ENCODE measurements around the gene PEAK3. TPM values are rescaled to one million over a fixed set of nuclear protein-coding genes. Genes with fewer than 3 reads are reported as not detected.

Gene PEAK3
- total and polyA plus RNA-seq, 4 donors: 0.31 to 7.4 (median 3.8) TPM

GRCh38 chr19:2309734-2310362 is 27.9 kb upstream of the PEAK3 start:
- Histone ChIP-seq H3K27me3 (ENCODE audit: control insufficient read depth in 3 of 3, insufficient read depth in 3 of 3, low read length in 2 of 3) (peaks cover 4 to 38% (median 26%) of the 10 kb centered on the region in 3 donors), H3K36me3 (ENCODE audit: control insufficient read depth in 4 of 4, insufficient read depth in 4 of 4, low read length in 4 of 4) (no peaks in the 10 kb centered on the region), H3K9ac (ENCODE audit: insufficient read depth in 1 of 2, low read length in 2 of 2) (no peak overlapping the region), H3K4me1 (ENCODE audit: control insufficient read depth in 5 of 5, insufficient read depth in 5 of 5, low read length in 5 of 5) (peaks cover 0 to 3% (median 0%) of the 10 kb centered on the region in 5 donors), H3K9me3 (ENCODE audit: control insufficient read depth in 4 of 4, insufficient read depth in 3 of 4, low read length in 3 of 4) (peaks cover 0 to 1% (median 0%) of the 10 kb centered on the region in 4 donors), H3K27ac (ENCODE audit: low read depth in 1 of 2, low read length in 1 of 2) (no peak overlapping the region), H3K4me3 (no peak overlapping the region)
- ATAC-seq (ENCODE audit: insufficient read depth, low FRiP score) (no peak), DNase-seq (peak; percentile 31 to 56 (median 47))
- WGBS, 2 donors: 53% methylated on average over 17 of the region's 17 CpGs
- TF ChIP-seq, protein P1, sequence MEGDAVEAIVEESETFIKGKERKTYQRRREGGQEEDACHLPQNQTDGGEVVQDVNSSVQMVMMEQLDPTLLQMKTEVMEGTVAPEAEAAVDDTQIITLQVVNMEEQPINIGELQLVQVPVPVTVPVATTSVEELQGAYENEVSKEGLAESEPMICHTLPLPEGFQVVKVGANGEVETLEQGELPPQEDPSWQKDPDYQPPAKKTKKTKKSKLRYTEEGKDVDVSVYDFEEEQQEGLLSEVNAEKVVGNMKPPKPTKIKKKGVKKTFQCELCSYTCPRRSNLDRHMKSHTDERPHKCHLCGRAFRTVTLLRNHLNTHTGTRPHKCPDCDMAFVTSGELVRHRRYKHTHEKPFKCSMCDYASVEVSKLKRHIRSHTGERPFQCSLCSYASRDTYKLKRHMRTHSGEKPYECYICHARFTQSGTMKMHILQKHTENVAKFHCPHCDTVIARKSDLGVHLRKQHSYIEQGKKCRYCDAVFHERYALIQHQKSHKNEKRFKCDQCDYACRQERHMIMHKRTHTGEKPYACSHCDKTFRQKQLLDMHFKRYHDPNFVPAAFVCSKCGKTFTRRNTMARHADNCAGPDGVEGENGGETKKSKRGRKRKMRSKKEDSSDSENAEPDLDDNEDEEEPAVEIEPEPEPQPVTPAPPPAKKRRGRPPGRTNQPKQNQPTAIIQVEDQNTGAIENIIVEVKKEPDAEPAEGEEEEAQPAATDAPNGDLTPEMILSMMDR (IDR thresholded peaks at IDR 0.05; ENCODE audit: control extremely low read depth, extremely low read depth): no peak

- no peaks in the 10 kb centered on the region for H3K36me3 ChIP-seq (ENCODE audit: control insufficient read depth in 4 of 4, insufficient read depth in 4 of 4, low read length in 4 of 4)
- no peak within 1 kb of the TSS for H3K9ac ChIP-seq (ENCODE audit: insufficient read depth in 1 of 2, low read length in 2 of 2)
- peaks cover 0 to 3% (median 0%) of the 10 kb centered on the region in 5 donors for H3K4me1 ChIP-seq (ENCODE audit: control insufficient read depth in 5 of 5, insufficient read depth in 5 of 5, low read length in 5 of 5)
- H3K9me3 ChIP-seq (ENCODE audit: control insufficient read depth in 4 of 4, insufficient read depth in 3 of 4, low read length in 3 of 4): peaks cover 0 to 1% (median 0%) of the 10 kb centered on the region in 4 donors
- peaks cover 4 to 41% (median 30%) of the 10 kb centered on the region in 3 donors for H3K27me3 ChIP-seq (ENCODE audit: control insufficient read depth in 3 of 3, insufficient read depth in 3 of 3, low read length in 2 of 3)
- H3K4me3 ChIP-seq: no peak within 1 kb of the TSS
- ATAC-seq (ENCODE audit: insufficient read depth, low FRiP score) (no peak), DNase-seq (no peak)
- TF ChIP-seq, protein P1 (IDR thresholded peaks at IDR 0.05; ENCODE audit: control extremely low read depth, extremely low read depth): no peak
- no peak within 1 kb of the TSS for H3K27ac ChIP-seq (ENCODE audit: low read depth in 1 of 2, low read length in 1 of 2)
- 6 to 14% methylated on average over 27 to 63 of the region's 63 CpGs for WGBS, 2 donors
Observed at GRCh38 chr19:2308114-2308556, 26.2 kb upstream of the PEAK3 start, which contains the start of gene LINGO3. TSS of gene LINGO3 (minus strand) at chr19:2308154. CDS start at chr19:2291776, 16,378 bp downstream.

- H3K4me1 ChIP-seq (ENCODE audit: control insufficient read depth in 5 of 5, insufficient read depth in 5 of 5, low read length in 5 of 5): peaks cover 0 to 5% (median 2%) of the 10 kb centered on the region in 5 donors
- ATAC-seq (ENCODE audit: insufficient read depth, low FRiP score): no peak
- 15 to 16% methylated on average over 23 to 33 of the region's 33 CpGs for WGBS, 2 donors
- no peak overlapping the region for H3K4me3 ChIP-seq
- H3K9me3 ChIP-seq (ENCODE audit: control insufficient read depth in 4 of 4, insufficient read depth in 3 of 4, low read length in 3 of 4): peaks cover 0 to 1% (median 0%) of the 10 kb centered on the region in 4 donors
- H3K36me3 ChIP-seq (ENCODE audit: control insufficient read depth in 4 of 4, insufficient read depth in 4 of 4, low read length in 4 of 4): no peaks in the 10 kb centered on the region
- TF ChIP-seq, protein P1 (IDR thresholded peaks at IDR 0.05; ENCODE audit: control extremely low read depth, extremely low read depth): no peak
- no peak for DNase-seq
- peaks cover 4 to 47% (median 36%) of the 10 kb centered on the region in 3 donors for H3K27me3 ChIP-seq (ENCODE audit: control insufficient read depth in 3 of 3, insufficient read depth in 3 of 3, low read length in 2 of 3)
- H3K9ac ChIP-seq (ENCODE audit: insufficient read depth in 1 of 2, low read length in 2 of 2): no peak overlapping the region
- no peak overlapping the region for H3K27ac ChIP-seq (ENCODE audit: low read depth in 1 of 2, low read length in 1 of 2)
Observed at GRCh38 chr19:2307518-2308012, 25.6 kb upstream of the PEAK3 start.
